WTC11 (cell line): ENCODE results near the gene PCDH1. TPM values are rescaled to one million over a fixed set of nuclear protein-coding genes. Genes with fewer than 3 reads are reported as not detected.

ENCODE experiments used
- ATAC-seq: fragments of 200-7000 bp; cut with Tn5 transposase; 2 replicates; pipeline ENCODE4 v1.10.0; 2021; ENCODE audit warnings: mild to moderate bottlenecking, moderate library complexity
- CTCF ChIA-PET: fragments of 300-600 bp; sonication (Branson Sonifier 250); formaldehyde crosslinking; loops from one replicate; lab custom pipeline; 2021; ENCODE audit warnings: antibody characterized with exemption; lab: Charles Lee
- POLR2A ChIA-PET: fragments of 350-600 bp; sonication (Branson Sonifier 250); formaldehyde crosslinking; loops from one replicate; lab custom pipeline; 2021; ENCODE audit warnings: antibody characterized with exemption; lab: Charles Lee
- DNase-seq: peaks from one replicate; pipeline ENCODE4 v3.0.0; 2021; ENCODE audit warnings: low spot score
- H3K27ac Mint-ChIP-seq: 2 replicates; pipeline ENCODE4 v1.8.0; 2021; ENCODE audit warnings: mixed read lengths
- H3K27me3 Mint-ChIP-seq: 2 replicates; pipeline ENCODE4 v1.8.0; 2021; ENCODE audit warnings: low read depth, mild to moderate bottlenecking, moderate library complexity, mixed read lengths
- H3K36me3 Mint-ChIP-seq: 2 replicates; pipeline ENCODE4 v1.8.0; 2021; ENCODE audit warnings: mixed read lengths
- H3K4me1 Mint-ChIP-seq: 2 replicates; pipeline ENCODE4 v1.8.0; 2022; ENCODE audit warnings: mixed read lengths
- H3K4me3 Mint-ChIP-seq: 2 replicates; pipeline ENCODE4 v1.8.0; 2021; ENCODE audit warnings: mild to moderate bottlenecking, moderate library complexity, mixed read lengths
- H3K9me3 Mint-ChIP-seq: 2 replicates; pipeline ENCODE4 v1.8.0; 2021; ENCODE audit warnings: mixed read lengths
- ATF2 ChIP-seq: sonication (generic); formaldehyde crosslinking; IDR thresholded peaks from 2 replicates; pipeline ENCODE4 v1.8.1; 2022; ENCODE audit warnings: low read depth, missing genetic modification reagents, borderline replicate concordance
- CREB1 ChIP-seq: sonication (generic); formaldehyde crosslinking; IDR thresholded peaks from 2 replicates; pipeline ENCODE4 v1.8.0; 2023; ENCODE audit warnings: mild to moderate bottlenecking, missing genetic modification reagents
- CREM ChIP-seq: sonication (generic); formaldehyde crosslinking; IDR thresholded peaks from 2 replicates; pipeline ENCODE4 v1.8.1; 2022; ENCODE audit warnings: mild to moderate bottlenecking, missing genetic modification reagents, moderate library complexity
- EMX1 ChIP-seq: fragments of 250-450 bp; sonication (Bioruptor Pico); IDR thresholded peaks from 2 replicates; pipeline ENCODE4 v1.8.0; 2021; ENCODE audit warnings: mild to moderate bottlenecking
- ETV6 ChIP-seq: sonication (generic); formaldehyde crosslinking; IDR thresholded peaks from 2 replicates; pipeline ENCODE4 v1.8.1; 2022; ENCODE audit warnings: mild to moderate bottlenecking, missing genetic modification reagents
- FOXJ3 ChIP-seq: sonication (generic); formaldehyde crosslinking; IDR thresholded peaks from 2 replicates; pipeline ENCODE4 v1.9.0; 2021; ENCODE audit warnings: missing genetic modification reagents, mild to moderate bottlenecking, borderline replicate concordance
- GABPB1 ChIP-seq: sonication (generic); formaldehyde crosslinking; IDR thresholded peaks from 2 replicates; pipeline ENCODE4 v1.8.1; 2023; ENCODE audit warnings: mild to moderate bottlenecking, missing genetic modification reagents
- GRHL2 ChIP-seq: fragments of 250-450 bp; sonication (Bioruptor Pico); IDR thresholded peaks from 2 replicates; pipeline ENCODE4 v1.8.0; 2022; ENCODE audit warnings: mild to moderate bottlenecking, moderate library complexity; ENCODE audit not compliant: insufficient replicate concordance, severe bottlenecking
- HMGA2 ChIP-seq: fragments of 250-450 bp; sonication (Bioruptor Pico); IDR thresholded peaks from 2 replicates; pipeline ENCODE4 v1.4.0; 2021; ENCODE audit warnings: mild to moderate bottlenecking, moderate library complexity
- KAT7 ChIP-seq: sonication (generic); formaldehyde crosslinking; IDR thresholded peaks from 2 replicates; pipeline ENCODE4 v1.8.1; 2023; ENCODE audit warnings: missing genetic modification reagents, mild to moderate bottlenecking, borderline replicate concordance
- MLX ChIP-seq: sonication (generic); formaldehyde crosslinking; IDR thresholded peaks from 2 replicates; pipeline ENCODE4 v1.8.1; 2023; ENCODE audit warnings: mild to moderate bottlenecking, missing genetic modification reagents, moderate library complexity
- NFYB ChIP-seq: sonication (generic); formaldehyde crosslinking; conservative IDR thresholded peaks from 2 replicates; pipeline ENCODE4 v1.8.0; 2022; ENCODE audit warnings: low read depth, missing genetic modification reagents
- NR1H2 ChIP-seq: sonication (generic); formaldehyde crosslinking; IDR thresholded peaks from 2 replicates; pipeline ENCODE4 v1.9.0; 2021; ENCODE audit warnings: mild to moderate bottlenecking, moderate library complexity, missing genetic modification reagents
- SMAD3 ChIP-seq: sonication (generic); formaldehyde crosslinking; IDR thresholded peaks from 2 replicates; pipeline ENCODE4 v1.8.0; 2022; ENCODE audit warnings: missing genetic modification reagents, mild to moderate bottlenecking, borderline replicate concordance
- TEAD4 ChIP-seq: sonication (generic); formaldehyde crosslinking; IDR thresholded peaks from 2 replicates; pipeline ENCODE4 v1.8.0; 2022; ENCODE audit warnings: mild to moderate bottlenecking, missing genetic modification reagents
- TP53 ChIP-seq: sonication (generic); formaldehyde crosslinking; IDR thresholded peaks from 2 replicates; pipeline ENCODE4 v1.8.1; 2023; ENCODE audit warnings: mild to moderate bottlenecking, missing genetic modification reagents
- ZNF532 ChIP-seq: fragments of 250-450 bp; sonication (Bioruptor Pico); IDR thresholded peaks from 2 replicates; pipeline ENCODE4 v1.9.0; 2021; ENCODE audit warnings: mild to moderate bottlenecking, borderline replicate concordance
- total RNA-seq: library from RNA; stranded (reverse); gene quantifications from 3 replicates; pipeline ENCODE4 v1.2.3, GENCODE V29; 2021
- TF ChIP-seq, protein P1 (sequence below): fragments of 250-450 bp; sonication (Bioruptor Pico); IDR thresholded peaks from 2 replicates; pipeline ENCODE4 v1.9.0; 2021; ENCODE audit warnings: mild to moderate bottlenecking
- TF ChIP-seq, protein P2 (sequence below): sonication (generic); formaldehyde crosslinking; IDR thresholded peaks from 2 replicates; pipeline ENCODE4 v1.8.0; 2022; ENCODE audit warnings: mild to moderate bottlenecking, missing genetic modification reagents
- TF ChIP-seq, protein P3 (sequence below): sonication (generic); formaldehyde crosslinking; conservative IDR thresholded peaks from 2 replicates; pipeline ENCODE4 v1.8.1; 2022; ENCODE audit warnings: mild to moderate bottlenecking, missing genetic modification reagents
- TF ChIP-seq, protein P4 (sequence below): fragments of 250-450 bp; sonication (Bioruptor Pico); IDR thresholded peaks from 2 replicates; pipeline ENCODE4 v1.9.0; 2021; ENCODE audit warnings: moderate library complexity, mild to moderate bottlenecking, inconsistent platforms, borderline replicate concordance

Gene PCDH1
- total RNA-seq, 1 experiment from 2014 or later: 105 TPM

GRCh38 chr5:141904551-141904950, 26.3 kb upstream of the PCDH1 start:
- Mint-ChIP-seq H3K27me3 (peaks cover 5% of the 10 kb centered on the region), H3K4me3 (no peak overlapping the region), H3K9me3 (peaks cover 12% of the 10 kb centered on the region), H3K36me3 (no peaks in the 10 kb centered on the region), H3K4me1 (peaks cover 9% of the 10 kb centered on the region; the same call in 1 of the 2 replicates), H3K27ac (no peak overlapping the region)
- no peak for ATAC-seq
- DNase-seq: no peak
- ChIA-PET POLR2A (no interaction called here), CTCF (interaction anchor here (1.1 kb wide), 1 partner anchor 25 kb away, joined by 3 read pairs; no protein-coding TSS in a partner anchor)
- TF ChIP-seq GRHL2 (CRISPR knock-in tag) (no peak), SMAD3 (no peak), KAT7 (CRISPR knock-in tag) (no peak)
- TF ChIP-seq, all 79 proteins: peak for 0

DNA sequence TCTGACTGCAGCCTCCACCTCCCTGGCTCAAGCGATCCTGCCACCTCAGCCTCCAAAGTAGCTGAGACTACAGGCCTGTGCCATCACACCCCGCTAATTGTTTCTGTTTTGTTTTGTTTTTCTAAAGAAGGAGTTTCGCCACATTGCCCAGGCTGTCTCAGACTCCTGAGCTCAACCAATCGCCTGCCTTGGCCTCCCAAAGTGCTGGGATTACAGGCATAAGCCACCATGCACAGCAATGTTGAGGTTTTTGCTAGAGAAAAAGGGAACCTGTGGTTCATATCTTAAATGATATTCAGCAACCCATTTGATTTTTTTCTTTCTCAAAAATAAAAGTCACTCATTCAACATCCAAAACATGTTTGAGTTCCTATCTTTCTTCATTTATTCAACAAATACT, 25.1 kb upstream of the PCDH1 start:
- peaks cover 5% of the 10 kb centered on the region for H3K27me3 Mint-ChIP-seq
- no peak for TF ChIP-seq ETV6 (CRISPR knock-in tag)
- TF ChIP-seq, all 79 proteins: peak for 0
- Mint-ChIP-seq H3K9me3 (peaks cover 12% of the 10 kb centered on the region), H3K4me1 (peaks cover 9% of the 10 kb centered on the region; the same call in 1 of the 2 replicates), H3K36me3 (no peaks in the 10 kb centered on the region), H3K4me3 (no peak overlapping the region), H3K27ac (no peak overlapping the region)
- DNase-seq (no peak), ATAC-seq (no peak)
- POLR2A ChIA-PET: no interaction called here
- CTCF ChIA-PET: interaction anchor here (0.9 to 2.0 kb wide), 2 partner anchors 11 to 20 kb away, joined by 3 to 6 read pairs; no protein-coding TSS in a partner anchor

GRCh38 chr5:141902015-141902814, 24.0 kb upstream of the PCDH1 start:
- ChIA-PET POLR2A (no interaction called here), CTCF (interaction anchor here (0.7 to 2.0 kb wide), 4 partner anchors 19 to 232 kb away, joined by 3 to 6 read pairs (median 4); no protein-coding TSS in a partner anchor)
- ATAC-seq (no peak), DNase-seq (no peak)
- Mint-ChIP-seq H3K9me3 (peaks cover 15% of the 10 kb centered on the region), H3K36me3 (no peaks in the 10 kb centered on the region), H3K4me1 (peaks cover 9% of the 10 kb centered on the region; the same call in 1 of the 2 replicates), H3K4me3 (no peak overlapping the region), H3K27ac (no peak overlapping the region), H3K27me3 (peaks cover 5% of the 10 kb centered on the region)
- TF ChIP-seq FOXJ3 (CRISPR knock-in tag): no peak
- TF ChIP-seq, protein P1, sequence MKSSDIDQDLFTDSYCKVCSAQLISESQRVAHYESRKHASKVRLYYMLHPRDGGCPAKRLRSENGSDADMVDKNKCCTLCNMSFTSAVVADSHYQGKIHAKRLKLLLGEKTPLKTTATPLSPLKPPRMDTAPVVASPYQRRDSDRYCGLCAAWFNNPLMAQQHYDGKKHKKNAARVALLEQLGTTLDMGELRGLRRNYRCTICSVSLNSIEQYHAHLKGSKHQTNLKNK: no peak
- no peak for TF ChIP-seq GABPB1 (CRISPR knock-in tag)
- no peak for TF ChIP-seq TP53 (CRISPR knock-in tag)
- TF ChIP-seq ZNF532: no peak
- TF ChIP-seq NFYB: no peak
- TF ChIP-seq, protein P2, sequence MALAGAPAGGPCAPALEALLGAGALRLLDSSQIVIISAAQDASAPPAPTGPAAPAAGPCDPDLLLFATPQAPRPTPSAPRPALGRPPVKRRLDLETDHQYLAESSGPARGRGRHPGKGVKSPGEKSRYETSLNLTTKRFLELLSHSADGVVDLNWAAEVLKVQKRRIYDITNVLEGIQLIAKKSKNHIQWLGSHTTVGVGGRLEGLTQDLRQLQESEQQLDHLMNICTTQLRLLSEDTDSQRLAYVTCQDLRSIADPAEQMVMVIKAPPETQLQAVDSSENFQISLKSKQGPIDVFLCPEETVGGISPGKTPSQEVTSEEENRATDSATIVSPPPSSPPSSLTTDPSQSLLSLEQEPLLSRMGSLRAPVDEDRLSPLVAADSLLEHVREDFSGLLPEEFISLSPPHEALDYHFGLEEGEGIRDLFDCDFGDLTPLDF: no peak
- TF ChIP-seq ATF2 (CRISPR knock-in tag): no peak
- TF ChIP-seq, protein P3, sequence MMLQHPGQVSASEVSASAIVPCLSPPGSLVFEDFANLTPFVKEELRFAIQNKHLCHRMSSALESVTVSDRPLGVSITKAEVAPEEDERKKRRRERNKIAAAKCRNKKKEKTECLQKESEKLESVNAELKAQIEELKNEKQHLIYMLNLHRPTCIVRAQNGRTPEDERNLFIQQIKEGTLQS (CRISPR knock-in tag): no peak
- no peak for TF ChIP-seq CREB1 (CRISPR knock-in tag)
- no peak for TF ChIP-seq NR1H2 (CRISPR knock-in tag)
- TF ChIP-seq CREM (CRISPR knock-in tag): no peak
- no peak for TF ChIP-seq EMX1 (CRISPR knock-in tag)
- TF ChIP-seq TEAD4 (CRISPR knock-in tag): no peak
- TF ChIP-seq, protein P4, sequence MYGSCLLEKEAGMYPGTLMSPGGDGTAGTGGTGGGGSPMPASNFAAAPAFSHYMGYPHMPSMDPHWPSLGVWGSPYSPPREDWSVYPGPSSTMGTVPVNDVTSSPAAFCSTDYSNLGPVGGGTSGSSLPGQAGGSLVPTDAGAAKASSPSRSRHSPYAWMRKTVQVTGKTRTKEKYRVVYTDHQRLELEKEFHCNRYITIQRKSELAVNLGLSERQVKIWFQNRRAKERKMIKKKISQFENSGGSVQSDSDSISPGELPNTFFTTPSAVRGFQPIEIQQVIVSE (CRISPR knock-in tag): no peak
- no peak for TF ChIP-seq MLX
- no peak for TF ChIP-seq HMGA2
